Left lobe of liver (tissue), 2 donors: Measurements from ENCODE around the gene RASA2. TPM values are rescaled to one million over a fixed set of nuclear protein-coding genes. Genes with fewer than 3 reads are reported as not detected.
"Not testable (repeated sequence)": the region's sequence is repeated elsewhere in the genome, so short reads cannot be mapped to it uniquely, and the experiment has no call there.

Experiments used
- ATAC-seq: fragments of 200-7000 bp; cut with Tn5 transposase; one replicate; pipeline ENCODE4 v1.9.1; 2020; ENCODE audit warnings: mild to moderate bottlenecking, moderate library complexity
- DNase-seq: peaks from one replicate; pipeline ENCODE4 v3.0.0-alpha.2; 2020; ENCODE audit warnings: low spot score
- total RNA-seq: library from RNA; stranded (reverse); gene quantifications from one replicate; pipeline ENCODE4 v1.2.1, GENCODE V29; 2021
- donor health status: DM: no; HTN: no; CAD: no; lungs with moderate emphysema.
- donor health status: DM: no; HTN: yes; CAD: no.

RASA2 gene
- total RNA-seq, 1 donor from 2014 or later, result 3.7 TPM

- no peak for DNase-seq
These were observed 42.4 kb downstream of the RASA2 start for GRCh38 chr3:141529256-141529655.

DNA sequence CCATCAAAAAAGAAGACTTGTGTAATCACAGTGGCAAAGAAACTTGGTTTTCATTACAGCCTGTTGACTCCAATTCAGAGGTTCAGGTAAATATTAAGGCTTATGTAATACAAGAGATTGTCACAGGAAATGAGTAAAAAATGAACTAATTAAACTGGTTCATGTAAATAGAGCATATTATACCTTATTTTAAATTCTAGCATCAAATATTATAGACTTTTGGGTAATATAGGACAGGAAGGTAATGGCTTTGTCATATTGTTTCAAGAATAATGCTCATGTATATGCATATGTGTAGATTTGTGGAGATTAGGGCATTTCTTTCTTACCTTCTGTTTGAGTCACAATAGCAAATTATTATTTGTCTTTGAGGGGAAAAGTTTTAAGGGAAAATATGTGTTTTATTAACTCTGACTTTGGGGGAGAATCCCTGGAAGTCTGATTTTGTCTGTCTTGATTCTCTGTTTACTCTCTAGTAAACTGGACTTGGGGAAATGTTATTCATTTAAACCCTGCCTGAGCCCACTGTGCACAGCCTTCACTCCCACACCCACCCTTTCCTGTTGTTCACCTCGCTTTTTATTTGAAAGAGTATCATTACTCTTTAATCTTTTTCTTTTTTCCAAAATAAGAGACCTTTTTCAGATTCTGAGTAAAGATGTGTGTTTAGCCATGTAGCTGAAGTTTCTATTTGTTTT lies 43.0 kb downstream of the RASA2 start:
- no peak for DNase-seq
- ATAC-seq, result no peak

More at GRCh38 chr3:141529256-141529655, 42.4 kb downstream of the RASA2 start:
- ATAC-seq, result no peak

DNA sequence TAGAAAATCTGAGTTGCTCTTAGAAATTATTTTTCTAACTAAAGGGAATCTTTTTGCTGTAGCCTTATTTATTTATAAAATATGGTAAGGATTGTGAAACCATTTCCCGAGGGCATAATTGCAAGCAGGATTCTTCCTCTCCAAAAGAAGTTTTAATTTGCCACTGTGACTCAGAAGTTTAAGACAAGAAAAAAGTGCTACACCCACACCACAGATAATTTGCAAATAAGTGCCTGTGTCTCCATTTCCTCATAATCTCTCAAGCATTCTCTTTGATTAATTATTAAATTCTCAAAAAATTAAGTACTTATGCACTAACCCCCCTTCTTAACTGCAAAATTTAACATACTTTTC lies 43.6 kb downstream of the RASA2 start:
- no peak for ATAC-seq
- DNase-seq, result no peak

- ATAC-seq (no peak), DNase-seq (no peak)
These were observed 45.8 kb downstream of the RASA2 start for GRCh38 chr3:141532609-141533008.

DNA sequence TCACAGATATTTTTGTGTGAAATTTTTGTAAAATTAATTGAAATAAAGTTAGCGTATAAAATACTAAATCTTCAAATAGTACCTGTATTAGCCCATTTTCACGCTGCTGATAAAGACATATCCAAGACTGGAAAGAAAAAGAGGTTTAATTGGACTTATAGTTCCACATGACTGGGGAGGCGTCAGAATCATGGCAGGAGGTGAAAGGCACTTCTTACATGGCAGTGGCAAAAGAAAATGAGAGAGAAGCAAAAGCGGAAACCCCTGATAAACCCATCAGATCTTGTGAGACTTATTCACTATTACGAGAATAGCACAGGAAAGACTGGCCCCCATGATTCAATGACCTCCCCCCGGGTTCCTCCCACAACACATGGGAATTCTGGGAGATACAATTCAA lies 49.2 kb downstream of the RASA2 start:
- not testable (repeated sequence) for ATAC-seq, DNase-seq

GRCh38 chr3:141537856-141538255 lies 51.0 kb downstream of the RASA2 start:
- no peak for ATAC-seq
- DNase-seq, result no peak

GRCh38 chr3:141538568-141539240 lies 51.9 kb downstream of the RASA2 start:
- DNase-seq (no peak), ATAC-seq (no peak)

- DNase-seq, result no peak
- no peak for ATAC-seq
These were observed 52.8 kb downstream of the RASA2 start for GRCh38 chr3:141539431-141540187.

DNA sequence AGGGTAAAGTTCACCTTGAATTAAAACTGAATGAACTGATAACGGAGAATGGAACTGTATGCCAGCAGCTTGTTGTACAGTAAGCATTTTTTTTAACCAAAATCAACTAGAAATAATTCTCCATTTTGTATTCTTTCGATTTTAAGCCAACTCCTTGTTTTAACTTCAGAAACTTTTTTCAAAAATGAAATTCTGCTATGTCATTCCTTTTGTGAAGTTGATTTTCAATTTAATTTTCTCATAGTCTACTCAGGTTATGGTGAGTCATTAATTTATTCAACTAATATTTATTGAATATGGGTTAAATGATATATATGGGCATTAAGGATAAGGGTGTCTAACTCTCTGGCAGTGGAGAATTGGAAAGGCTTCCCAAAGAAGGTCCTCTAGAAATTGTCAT lies 53.7 kb downstream of the RASA2 start:
- DNase-seq, result no peak

GRCh38 chr3:141542202-141542969 lies 55.6 kb downstream of the RASA2 start:
- ATAC-seq (no peak), DNase-seq (no peak)

More for the DNA sequence above, 53.7 kb downstream of the RASA2 start:
- no peak for ATAC-seq

DNA sequence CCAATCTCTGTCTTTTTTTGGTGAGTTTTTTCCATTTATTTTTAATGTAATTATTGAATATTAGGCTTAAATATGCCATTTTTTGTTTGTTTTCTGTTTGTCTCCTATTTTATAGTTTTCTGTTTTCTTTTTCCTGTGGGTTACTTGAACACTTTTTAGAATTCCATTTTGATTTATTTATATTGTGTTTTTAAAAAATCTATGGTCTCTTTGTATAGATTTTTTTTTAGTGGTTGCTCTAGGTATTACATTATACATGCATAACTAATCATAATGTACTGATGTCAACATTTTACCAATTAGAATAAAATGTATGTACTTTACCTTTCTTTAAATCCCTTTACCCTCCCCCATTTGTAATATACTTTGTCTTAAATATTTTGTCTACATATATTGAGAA lies 56.2 kb downstream of the RASA2 start:
- DNase-seq (no peak), ATAC-seq (no peak)

DNA sequence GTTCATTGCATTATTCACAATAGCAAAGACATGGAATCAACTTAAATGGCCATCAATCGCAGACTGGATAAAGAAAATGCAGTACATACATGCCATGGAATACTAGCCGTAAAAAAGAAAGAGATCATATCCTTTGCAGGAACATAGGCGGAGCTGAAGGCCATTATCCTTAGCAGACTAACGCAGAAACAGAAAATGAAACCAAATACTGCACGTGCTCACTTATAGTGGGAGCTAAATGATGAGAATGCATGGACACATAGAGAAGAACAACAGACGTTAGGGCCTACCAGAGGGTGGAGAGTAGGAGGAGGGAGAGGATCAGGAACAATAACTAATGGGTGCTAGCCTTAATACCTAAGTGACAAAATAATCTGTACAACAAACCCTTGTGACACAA lies 57.9 kb downstream of the RASA2 start:
- ATAC-seq (peak; percentile 52), DNase-seq (no peak)

GRCh38 chr3:141546081-141546480 lies 59.3 kb downstream of the RASA2 start:
- ATAC-seq (no peak), DNase-seq (no peak)

DNA sequence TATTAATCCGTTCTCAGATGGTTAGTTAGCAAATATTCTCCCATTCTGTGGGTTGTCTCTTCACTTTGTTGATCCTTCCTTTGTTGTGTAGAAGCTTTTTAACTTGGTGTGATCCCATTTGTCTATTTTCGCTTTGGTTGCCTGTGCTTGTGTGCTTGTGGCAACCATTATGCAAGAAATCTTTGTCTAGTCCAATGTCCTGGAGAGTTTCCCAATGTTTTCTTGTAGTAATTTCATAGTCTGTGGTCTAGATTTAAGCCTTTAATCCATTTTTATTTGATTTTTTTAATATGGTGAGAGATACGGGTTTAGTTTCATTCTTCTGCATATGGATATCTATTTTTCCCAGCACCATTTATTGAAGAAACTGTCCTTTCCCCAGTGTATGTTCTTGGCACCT lies 59.8 kb downstream of the RASA2 start:
- DNase-seq (no peak), ATAC-seq (no peak)

DNA sequence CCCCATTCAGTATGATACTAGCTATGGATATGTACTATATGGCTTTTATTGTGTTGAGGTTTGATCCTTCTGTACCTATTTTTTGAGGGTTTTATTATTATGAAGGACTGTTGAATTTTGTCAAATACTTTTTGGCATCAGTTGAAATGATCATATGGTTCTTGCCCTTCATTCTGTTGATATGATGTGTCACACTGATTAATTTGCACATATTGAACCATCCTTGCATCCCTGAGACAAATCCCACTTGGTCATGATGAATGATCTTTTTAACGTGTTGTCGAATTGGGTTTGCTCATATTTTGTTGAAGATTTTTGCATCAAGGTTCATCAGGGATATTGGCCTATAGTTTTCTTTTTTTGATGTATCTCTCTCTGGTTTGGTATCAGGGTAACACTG lies 61.0 kb downstream of the RASA2 start:
- no peak for ATAC-seq
- no peak for DNase-seq

DNA sequence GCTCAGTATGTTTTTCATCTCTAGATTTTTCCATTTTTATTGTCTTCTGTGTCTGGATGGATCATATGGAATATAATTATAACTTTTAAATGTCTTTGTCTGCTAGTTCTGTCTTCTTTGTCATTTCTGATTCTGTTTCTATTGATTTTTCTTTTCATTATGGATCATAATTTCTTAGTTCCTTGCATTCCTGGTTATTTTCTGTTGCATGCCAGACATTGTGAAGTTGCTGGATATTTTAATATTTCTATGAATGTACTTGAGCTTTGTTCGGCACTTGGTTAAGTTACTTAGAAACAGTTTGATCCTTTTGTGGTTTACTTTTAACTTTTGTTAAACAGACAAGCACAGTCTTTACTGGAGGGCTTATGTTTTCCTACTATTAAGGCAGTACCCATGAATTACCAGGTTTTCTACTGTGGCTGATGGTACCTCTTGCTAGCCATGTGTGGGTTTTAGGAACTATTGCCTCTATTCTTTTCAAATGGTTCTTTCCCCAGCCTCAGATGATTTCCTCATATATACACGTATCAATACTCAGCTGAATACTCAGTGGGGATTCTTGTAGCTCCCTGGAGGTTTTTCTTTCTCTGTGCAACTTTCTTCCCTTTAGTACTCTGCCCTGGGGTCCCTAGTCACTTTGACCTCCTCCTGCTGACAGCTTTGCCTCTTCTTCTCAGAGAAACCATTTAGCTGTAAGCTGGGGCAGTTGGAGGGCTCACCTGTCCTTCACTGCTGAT lies 64.3 kb downstream of the RASA2 start:
- ATAC-seq, result no peak

DNA sequence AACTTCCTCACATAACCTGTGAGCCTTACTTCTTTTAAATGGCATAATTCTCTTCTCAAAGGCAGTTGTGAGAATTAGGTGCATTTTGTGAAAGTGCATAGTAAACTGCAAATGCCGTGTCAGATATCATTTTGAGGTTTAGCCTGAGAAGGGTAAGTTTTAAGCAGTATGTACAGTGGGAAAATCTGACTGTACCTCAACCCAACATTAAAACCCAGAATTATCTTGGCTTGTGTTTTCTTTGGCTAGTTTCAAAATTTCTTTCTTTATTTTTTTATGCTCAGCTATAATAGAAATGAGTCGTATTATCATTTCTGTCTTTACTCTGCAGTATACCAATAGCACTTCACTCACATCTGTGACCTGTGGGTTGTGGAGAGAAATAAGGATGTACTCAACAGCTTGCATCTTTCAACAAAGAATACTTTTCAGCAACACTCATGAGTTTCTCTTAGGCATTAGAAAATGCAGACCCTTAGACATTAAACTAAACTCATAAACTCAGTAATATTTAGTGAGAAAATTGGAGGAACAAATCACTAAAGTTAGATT lies 65.7 kb downstream of the RASA2 start:
- DNase-seq (no peak), ATAC-seq (no peak)

More for the DNA sequence above, 64.3 kb downstream of the RASA2 start:
- no peak for DNase-seq

- DNase-seq, result no peak
- no peak for ATAC-seq
These were observed 66.2 kb downstream of the RASA2 start for GRCh38 chr3:141553055-141553454.

DNA sequence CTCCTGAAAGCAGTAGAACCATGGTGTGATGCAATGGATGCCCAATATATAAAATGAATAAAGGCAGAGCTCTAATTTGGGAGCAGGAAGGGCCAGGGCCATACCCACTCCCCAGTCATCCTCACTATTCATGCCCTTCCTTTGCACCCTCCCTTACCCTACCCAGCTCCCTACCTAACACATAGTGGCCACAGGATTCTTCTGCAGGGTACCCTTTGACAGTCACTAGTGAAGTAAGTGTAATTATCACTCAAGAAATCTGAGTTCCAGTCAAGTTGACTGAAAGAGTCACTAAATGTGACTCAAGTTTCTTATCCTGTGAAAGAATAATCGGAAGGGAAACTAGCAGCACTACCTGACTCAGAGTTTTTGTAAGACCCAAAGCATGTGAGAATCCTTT lies 69.2 kb downstream of the RASA2 start:
- DNase-seq, result no peak
- no peak for ATAC-seq
